Measurements from ENCODE around the gene VPS13D.

DNA sequence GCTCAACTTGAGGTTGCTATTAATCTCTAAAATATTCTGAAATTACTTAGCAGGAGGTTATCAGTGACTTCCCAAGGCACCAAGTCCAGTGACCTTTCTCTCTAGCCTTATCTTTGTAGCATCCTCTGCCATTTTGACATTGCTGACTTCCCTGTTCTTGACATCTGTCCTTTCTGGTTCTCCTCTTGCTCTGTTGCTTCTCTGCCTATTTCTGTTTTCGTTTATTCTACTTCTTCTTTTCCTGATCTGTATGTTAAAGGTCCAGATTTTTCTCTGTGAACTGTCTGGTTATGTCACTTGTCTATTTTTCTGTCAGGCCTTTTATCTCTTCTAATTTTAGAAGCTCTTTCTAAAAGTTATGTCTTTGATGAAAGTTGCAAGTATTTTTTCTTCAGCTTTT is 178.8 kb downstream of the VPS13D start:
- TF ChIP-seq EZH2 (IDR thresholded peaks at IDR 0.05) (no peak), POLR2A (IDR thresholded peaks at IDR 0.05; ENCODE audit: borderline replicate concordance, extremely low read depth, insufficient read depth, insufficient read length) (no peak), POLR2AphosphoS5 (IDR thresholded peaks at IDR 0.05; ENCODE audit: low read depth, low read length) (no peak), SIN3A (IDR thresholded peaks at IDR 0.05; ENCODE audit: low read depth) (no peak), CEBPB (IDR thresholded peaks at IDR 0.05; ENCODE audit: low read depth) (no peak)
- TF ChIP-seq, protein P1, sequence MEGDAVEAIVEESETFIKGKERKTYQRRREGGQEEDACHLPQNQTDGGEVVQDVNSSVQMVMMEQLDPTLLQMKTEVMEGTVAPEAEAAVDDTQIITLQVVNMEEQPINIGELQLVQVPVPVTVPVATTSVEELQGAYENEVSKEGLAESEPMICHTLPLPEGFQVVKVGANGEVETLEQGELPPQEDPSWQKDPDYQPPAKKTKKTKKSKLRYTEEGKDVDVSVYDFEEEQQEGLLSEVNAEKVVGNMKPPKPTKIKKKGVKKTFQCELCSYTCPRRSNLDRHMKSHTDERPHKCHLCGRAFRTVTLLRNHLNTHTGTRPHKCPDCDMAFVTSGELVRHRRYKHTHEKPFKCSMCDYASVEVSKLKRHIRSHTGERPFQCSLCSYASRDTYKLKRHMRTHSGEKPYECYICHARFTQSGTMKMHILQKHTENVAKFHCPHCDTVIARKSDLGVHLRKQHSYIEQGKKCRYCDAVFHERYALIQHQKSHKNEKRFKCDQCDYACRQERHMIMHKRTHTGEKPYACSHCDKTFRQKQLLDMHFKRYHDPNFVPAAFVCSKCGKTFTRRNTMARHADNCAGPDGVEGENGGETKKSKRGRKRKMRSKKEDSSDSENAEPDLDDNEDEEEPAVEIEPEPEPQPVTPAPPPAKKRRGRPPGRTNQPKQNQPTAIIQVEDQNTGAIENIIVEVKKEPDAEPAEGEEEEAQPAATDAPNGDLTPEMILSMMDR (IDR thresholded peaks at IDR 0.05 in 2 of 3, conservative IDR thresholded peaks at IDR 0.05 in 1 of 3; ENCODE audit: borderline replicate concordance in 1 of 3, insufficient read depth in 1 of 3, low read depth in 2 of 3, low read length in 2 of 3): no peak
- TF ChIP-seq, protein P2, sequence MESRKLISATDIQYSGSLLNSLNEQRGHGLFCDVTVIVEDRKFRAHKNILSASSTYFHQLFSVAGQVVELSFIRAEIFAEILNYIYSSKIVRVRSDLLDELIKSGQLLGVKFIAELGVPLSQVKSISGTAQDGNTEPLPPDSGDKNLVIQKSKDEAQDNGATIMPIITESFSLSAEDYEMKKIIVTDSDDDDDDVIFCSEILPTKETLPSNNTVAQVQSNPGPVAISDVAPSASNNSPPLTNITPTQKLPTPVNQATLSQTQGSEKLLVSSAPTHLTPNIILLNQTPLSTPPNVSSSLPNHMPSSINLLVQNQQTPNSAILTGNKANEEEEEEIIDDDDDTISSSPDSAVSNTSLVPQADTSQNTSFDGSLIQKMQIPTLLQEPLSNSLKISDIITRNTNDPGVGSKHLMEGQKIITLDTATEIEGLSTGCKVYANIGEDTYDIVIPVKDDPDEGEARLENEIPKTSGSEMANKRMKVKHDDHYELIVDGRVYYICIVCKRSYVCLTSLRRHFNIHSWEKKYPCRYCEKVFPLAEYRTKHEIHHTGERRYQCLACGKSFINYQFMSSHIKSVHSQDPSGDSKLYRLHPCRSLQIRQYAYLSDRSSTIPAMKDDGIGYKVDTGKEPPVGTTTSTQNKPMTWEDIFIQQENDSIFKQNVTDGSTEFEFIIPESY (IDR thresholded peaks at IDR 0.05; ENCODE audit: extremely low read depth, insufficient replicate concordance, low read length): no peak
- TF ChIP-seq, protein P3, sequence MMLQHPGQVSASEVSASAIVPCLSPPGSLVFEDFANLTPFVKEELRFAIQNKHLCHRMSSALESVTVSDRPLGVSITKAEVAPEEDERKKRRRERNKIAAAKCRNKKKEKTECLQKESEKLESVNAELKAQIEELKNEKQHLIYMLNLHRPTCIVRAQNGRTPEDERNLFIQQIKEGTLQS (IDR thresholded peaks at IDR 0.05): no peak

Data from HCT116 (cell line).